ENCODE measurements around the gene FCHSD2.

FCHSD2 gene

DNA sequence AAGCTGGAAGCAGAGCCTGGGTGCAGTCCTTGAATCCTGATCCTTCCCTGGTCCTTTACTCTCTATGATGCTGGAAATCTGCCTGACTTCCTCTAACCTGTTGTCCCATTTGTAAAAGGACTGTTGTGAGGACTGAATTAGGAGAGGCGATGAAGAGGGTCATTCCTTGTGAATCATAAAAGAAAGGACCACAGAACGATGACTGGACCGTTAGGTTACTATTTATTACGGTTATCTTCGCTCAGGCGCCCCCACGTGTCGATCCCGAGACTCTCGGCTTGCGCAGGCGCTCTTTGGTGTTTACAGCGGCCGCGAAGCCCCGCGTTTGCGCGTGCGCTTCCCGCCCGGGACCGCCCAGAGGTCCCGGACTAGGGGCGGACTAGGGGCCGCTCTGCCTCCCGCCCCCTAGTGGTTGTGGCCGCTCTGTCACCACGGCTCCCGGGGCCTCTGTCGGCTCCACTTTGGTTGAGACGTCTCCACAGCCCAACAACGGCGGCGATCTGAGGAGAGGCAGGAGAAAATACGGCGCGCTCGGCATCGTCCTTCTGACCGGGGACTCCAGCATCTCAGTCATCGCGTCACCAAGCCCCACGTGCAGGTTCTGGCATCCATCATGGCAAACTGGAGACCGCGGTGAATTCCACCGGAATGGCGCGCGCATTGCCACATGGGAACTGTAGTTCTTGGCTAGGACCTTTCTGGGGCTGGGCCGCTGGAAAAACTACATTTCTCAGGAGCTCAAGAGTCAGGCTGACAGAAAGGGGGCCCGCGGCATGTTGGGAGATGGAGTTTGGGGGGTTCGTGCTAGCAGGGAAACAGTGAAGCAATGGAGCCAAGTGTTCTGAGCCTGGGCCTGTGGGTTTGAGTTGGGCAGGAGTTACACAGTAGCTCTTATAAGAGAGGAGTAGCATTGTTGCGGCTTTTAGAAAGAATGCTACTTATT, 348.4 kb downstream of the FCHSD2 start, which contains the start of gene STARD10:
STARD10 (minus strand) TSS at position 623 of the 943 bp plus-strand sequence. CDS start 12,866 bp downstream, outside the sequence.
- TF ChIP-seq POLR2AphosphoS5 (IDR thresholded peaks at IDR 0.05; ENCODE audit: low read depth, low read length) (peak; percentile 78), FOXP2 (optimal IDR thresholded peaks at IDR 0.05; ENCODE audit: borderline replicate concordance, extremely low read depth, extremely low read length, insufficient read depth) (peak; percentile 63), SIN3A (IDR thresholded peaks at IDR 0.05; ENCODE audit: borderline replicate concordance, insufficient read depth, low read length) (peak; percentile 19; the same call in 1 of the 2 replicates), TAF1 (IDR thresholded peaks at IDR 0.05; ENCODE audit: borderline replicate concordance, insufficient read depth, low read length) (no peak; the same call in 1 of the 2 replicates)
- TF ChIP-seq, protein P1, sequence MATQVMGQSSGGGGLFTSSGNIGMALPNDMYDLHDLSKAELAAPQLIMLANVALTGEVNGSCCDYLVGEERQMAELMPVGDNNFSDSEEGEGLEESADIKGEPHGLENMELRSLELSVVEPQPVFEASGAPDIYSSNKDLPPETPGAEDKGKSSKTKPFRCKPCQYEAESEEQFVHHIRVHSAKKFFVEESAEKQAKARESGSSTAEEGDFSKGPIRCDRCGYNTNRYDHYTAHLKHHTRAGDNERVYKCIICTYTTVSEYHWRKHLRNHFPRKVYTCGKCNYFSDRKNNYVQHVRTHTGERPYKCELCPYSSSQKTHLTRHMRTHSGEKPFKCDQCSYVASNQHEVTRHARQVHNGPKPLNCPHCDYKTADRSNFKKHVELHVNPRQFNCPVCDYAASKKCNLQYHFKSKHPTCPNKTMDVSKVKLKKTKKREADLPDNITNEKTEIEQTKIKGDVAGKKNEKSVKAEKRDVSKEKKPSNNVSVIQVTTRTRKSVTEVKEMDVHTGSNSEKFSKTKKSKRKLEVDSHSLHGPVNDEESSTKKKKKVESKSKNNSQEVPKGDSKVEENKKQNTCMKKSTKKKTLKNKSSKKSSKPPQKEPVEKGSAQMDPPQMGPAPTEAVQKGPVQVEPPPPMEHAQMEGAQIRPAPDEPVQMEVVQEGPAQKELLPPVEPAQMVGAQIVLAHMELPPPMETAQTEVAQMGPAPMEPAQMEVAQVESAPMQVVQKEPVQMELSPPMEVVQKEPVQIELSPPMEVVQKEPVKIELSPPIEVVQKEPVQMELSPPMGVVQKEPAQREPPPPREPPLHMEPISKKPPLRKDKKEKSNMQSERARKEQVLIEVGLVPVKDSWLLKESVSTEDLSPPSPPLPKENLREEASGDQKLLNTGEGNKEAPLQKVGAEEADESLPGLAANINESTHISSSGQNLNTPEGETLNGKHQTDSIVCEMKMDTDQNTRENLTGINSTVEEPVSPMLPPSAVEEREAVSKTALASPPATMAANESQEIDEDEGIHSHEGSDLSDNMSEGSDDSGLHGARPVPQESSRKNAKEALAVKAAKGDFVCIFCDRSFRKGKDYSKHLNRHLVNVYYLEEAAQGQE (IDR thresholded peaks at IDR 0.05; ENCODE audit: insufficient read depth in 1 of 2, low read depth in 2 of 2, low read length in 2 of 2): 0 out of 4 replicates have a peak, but pooled peaks of 1 of the 2 experiments have one; percentile 33

- no peak for TF ChIP-seq TAF1 (IDR thresholded peaks at IDR 0.05; ENCODE audit: borderline replicate concordance, insufficient read depth, low read length)
- TF ChIP-seq SIN3A (IDR thresholded peaks at IDR 0.05; ENCODE audit: borderline replicate concordance, insufficient read depth, low read length): no peak
- no peak for TF ChIP-seq POLR2AphosphoS5 (IDR thresholded peaks at IDR 0.05; ENCODE audit: low read depth, low read length)
- no peak for TF ChIP-seq FOXP2 (optimal IDR thresholded peaks at IDR 0.05; ENCODE audit: borderline replicate concordance, extremely low read depth, extremely low read length, insufficient read depth)
- TF ChIP-seq, protein P1 (IDR thresholded peaks at IDR 0.05; ENCODE audit: insufficient read depth in 1 of 2, low read depth in 2 of 2, low read length in 2 of 2): no peak
These were observed 349.1 kb downstream of the FCHSD2 start for GRCh38 chr11:72793076-72793424.

DNA sequence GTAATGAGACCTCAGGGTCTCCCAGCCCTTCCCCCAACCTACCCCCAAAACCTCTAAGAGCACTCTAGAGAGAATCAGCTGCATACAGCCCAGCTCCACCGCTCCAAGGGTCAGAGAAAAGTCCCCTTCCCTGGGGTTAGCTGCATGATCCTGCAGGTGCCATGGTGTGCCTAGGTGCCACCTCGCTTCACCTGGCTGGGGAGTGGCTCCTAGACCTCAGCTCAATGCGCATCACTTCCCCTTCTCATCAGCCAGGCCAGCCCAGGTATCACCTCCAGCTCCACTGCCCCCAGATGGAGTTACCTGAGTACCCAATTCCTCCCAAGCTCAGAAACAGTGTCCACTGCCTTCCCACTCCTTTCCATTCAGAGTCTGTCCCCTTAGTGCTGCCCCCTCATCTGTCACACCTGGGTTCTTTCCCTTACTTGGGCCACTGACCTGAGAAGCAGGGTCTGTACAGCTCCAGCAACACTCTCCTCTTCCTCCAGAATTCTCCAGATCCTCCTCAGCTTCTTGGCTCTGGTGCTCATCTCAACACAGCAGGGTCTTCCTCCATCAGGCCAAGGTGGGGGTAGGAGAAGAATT, 349.6 kb downstream of the FCHSD2 start:
- TF ChIP-seq POLR2AphosphoS5 (IDR thresholded peaks at IDR 0.05; ENCODE audit: low read depth, low read length) (no peak), SIN3A (IDR thresholded peaks at IDR 0.05; ENCODE audit: borderline replicate concordance, insufficient read depth, low read length) (no peak), FOXP2 (optimal IDR thresholded peaks at IDR 0.05; ENCODE audit: borderline replicate concordance, extremely low read depth, extremely low read length, insufficient read depth) (no peak), TAF1 (IDR thresholded peaks at IDR 0.05; ENCODE audit: borderline replicate concordance, insufficient read depth, low read length) (no peak)
- TF ChIP-seq, protein P1 (IDR thresholded peaks at IDR 0.05; ENCODE audit: insufficient read depth in 1 of 2, low read depth in 2 of 2, low read length in 2 of 2): no peak

DNA sequence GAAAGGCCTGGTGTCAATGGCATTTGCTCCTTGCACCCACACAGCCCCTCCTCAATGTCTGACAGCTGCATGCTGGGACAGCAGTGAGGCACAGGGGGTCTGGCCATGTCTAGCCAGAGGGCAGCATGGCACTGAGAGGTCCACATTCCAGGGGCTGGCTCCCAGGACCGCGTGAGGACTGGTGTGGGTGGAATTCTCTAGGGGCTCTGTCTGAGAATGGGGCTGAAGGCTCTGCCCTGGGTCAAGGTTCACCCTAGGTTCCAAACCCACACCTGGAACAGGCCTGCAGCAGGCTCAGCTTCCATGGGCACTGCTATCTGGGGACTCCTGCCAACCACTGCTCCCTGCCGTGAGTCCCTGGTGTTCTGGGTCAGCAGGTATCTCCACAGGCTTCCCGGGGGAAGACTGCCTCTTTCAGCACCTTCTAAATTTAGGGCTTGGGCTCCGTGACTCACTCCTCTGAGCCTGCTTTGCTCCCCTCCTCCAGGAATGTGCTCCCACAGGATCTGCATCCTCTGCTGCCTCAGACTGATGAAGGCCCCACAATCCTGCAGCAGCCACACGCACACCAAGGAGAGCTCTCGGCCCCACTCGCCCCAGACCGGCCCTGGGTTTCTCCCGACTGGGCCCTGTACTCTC, 352.5 kb downstream of the FCHSD2 start:
- no peak for TF ChIP-seq FOXP2 (optimal IDR thresholded peaks at IDR 0.05; ENCODE audit: borderline replicate concordance, extremely low read depth, extremely low read length, insufficient read depth)
- TF ChIP-seq SIN3A (IDR thresholded peaks at IDR 0.05; ENCODE audit: borderline replicate concordance, insufficient read depth, low read length): no peak
- TF ChIP-seq POLR2AphosphoS5 (IDR thresholded peaks at IDR 0.05; ENCODE audit: low read depth, low read length): no peak
- TF ChIP-seq, protein P1 (IDR thresholded peaks at IDR 0.05; ENCODE audit: insufficient read depth in 1 of 2, low read depth in 2 of 2, low read length in 2 of 2): no peak
- TF ChIP-seq TAF1 (IDR thresholded peaks at IDR 0.05; ENCODE audit: borderline replicate concordance, insufficient read depth, low read length): no peak

All from PFSK-1 (cell line).